Umbilical cord (tissue), 2 donors: Measurements from ENCODE around the gene CYLD. TPM values are rescaled to one million over a fixed set of nuclear protein-coding genes. Genes with fewer than 3 reads are reported as not detected.

Source experiments
- DNase-seq: peaks from one replicate; pipeline ENCODE4 v3.0.0-alpha.2; 2015; ENCODE audit warnings: low spot score
- total RNA-seq: library from RNA; depleted of rRNA; stranded (reverse); fragments of >200 nt; gene quantifications from one replicate; pipeline ENCODE4 v1.2.3, GENCODE V29; 2014; ENCODE audit warnings: low replicate concordance; ENCODE audit not compliant: insufficient read depth

Gene CYLD
- total RNA-seq, result 59.2 TPM

GRCh38 chr16:50741781-50742575, at the start of gene CYLD:
TSS of gene CYLD (plus strand) at chr16:50742086. CDS start at chr16:50749699, 7,613 bp downstream.
- DNase-seq, result peak; percentile 100

- no peak for DNase-seq
Observed at GRCh38 chr16:50692644-50692998, 49.3 kb upstream of the CYLD start.

GRCh38 chr16:50692999-50693781, 48.7 kb upstream of the CYLD start, which contains the start of gene NOD2:
TSS of gene NOD2 (plus strand) at chr16:50693606. CDS start at chr16:50699496, 5,890 bp downstream.
- DNase-seq, result no peak

- no peak for DNase-seq
Observed at GRCh38 chr16:50694206-50694605, 47.7 kb upstream of the CYLD start.

DNA sequence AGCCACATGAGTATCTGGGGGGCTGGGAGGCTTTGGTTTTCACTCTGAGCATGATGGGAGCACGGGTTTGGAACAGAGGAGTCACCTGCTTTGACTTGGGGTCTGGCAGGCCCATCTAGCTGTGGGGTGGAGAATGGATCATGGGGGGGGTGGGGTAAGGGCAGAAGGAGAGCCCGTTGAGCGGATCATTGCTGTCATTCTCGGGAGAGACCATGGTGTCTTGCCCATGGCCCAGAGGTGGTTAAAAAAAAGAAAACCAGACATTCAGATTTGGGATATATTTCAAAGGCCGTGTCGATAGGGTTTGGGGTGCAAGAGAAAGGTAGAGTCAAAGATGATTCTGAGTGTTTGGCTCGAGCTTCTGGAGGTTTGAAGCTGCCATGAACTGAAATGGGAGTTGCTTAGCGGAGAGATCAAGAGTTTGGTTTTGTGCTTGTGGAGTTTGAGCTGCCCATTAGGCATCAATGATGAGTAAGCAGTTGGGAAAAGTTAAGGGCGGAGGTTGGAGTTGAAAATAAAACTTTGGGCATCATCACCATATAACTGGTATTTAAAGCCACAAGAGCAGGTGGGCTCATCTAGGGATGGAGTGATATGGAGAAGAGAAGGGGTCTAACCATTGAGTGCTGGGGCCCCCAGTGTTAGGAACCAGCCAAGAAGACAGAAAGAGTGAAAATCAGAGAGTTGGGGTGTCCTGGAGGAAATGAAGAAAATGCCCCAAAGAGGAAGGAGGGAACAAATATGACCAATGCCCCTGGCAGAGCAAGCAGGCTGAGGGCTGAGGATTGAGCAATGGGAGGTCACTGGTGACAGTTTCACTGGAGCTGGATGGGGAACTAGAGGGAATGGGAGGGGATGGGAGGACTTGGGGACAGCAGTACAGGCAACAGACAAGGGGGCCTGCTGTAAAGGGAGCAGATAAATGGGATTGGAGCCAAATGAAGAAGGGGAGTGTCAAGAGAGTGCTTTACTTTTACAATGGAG, 46.6 kb upstream of the CYLD start:
- no peak for DNase-seq

DNA sequence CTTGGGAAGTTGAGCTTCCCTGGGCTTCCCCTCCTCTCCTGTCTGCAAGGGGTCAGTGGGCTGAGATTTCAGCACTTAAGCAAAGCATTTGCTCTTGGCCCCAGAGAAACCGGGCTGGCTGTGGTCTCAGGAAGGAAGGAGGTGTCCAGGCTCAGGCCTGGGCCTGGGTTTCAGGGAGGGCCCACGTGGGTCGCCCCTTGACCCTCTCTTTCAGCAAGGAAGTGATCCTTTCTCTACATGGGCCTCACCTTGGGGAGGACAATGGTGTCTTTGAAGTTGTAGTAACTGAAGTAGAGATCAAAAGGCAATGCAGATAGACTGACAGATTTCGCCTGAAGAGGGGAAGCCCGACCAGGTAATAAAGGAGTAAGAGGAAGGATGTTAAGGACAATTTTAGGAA, 45.8 kb upstream of the CYLD start:
- no peak for DNase-seq

DNA sequence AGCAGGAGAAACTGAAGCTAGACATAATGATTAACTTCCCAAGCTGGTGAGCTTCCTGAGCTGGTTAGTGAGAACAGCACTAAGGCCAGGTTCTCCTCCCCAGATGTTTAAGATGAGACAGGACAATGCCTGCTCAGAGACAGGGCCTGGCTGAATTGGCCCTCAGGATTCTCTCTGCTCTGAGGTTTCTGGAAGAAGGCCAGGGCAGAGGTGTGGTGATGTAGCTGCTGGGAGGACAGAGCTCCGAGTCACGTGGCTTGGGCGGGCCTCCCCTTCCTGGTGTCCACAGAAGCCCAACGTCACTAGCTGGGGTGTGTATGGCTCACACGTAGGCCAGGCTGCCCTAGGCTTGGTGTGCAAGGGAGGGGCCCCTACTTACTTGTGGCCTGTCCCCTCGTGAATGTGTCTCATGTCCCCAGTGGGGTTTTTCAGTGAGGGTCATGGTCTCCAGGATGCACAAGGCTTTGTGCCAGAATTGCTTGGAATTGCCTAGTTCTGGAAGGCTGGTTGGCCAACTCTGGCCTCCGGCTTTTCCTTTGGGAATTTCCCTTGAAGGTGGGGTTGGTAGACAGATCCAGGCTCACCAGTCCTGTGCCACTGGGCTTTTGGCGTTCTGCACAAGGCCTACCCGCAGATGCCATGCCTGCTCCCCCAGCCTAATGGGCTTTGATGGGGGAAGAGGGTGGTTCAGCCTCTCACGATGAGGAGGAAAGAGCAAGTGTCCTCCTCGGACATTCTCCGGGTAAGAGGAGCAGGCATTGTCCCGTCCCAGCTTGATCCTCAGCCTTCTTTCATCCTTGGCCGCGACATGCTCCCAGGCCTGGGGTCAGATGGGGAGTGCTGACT, 45.1 kb upstream of the CYLD start:
- DNase-seq, result peak; percentile 74

DNA sequence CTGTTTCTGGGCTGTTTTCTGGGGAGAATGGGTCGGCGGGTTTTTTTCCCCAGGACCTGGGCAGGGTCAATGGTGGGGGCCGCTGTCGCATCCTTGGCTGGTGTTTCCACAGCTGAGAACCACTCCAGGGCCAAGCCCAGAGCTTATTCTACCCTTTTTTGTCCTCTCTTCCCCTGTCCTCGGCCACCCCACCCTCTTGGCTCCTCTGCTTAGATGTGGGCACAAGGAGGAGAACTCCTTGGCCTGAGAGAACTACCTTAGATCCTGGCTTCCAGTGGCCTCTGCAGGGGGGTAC, 44.5 kb upstream of the CYLD start:
- DNase-seq, result no peak

GRCh38 chr16:50697881-50698767, 43.8 kb upstream of the CYLD start:
- peak; percentile 10 for DNase-seq

DNA sequence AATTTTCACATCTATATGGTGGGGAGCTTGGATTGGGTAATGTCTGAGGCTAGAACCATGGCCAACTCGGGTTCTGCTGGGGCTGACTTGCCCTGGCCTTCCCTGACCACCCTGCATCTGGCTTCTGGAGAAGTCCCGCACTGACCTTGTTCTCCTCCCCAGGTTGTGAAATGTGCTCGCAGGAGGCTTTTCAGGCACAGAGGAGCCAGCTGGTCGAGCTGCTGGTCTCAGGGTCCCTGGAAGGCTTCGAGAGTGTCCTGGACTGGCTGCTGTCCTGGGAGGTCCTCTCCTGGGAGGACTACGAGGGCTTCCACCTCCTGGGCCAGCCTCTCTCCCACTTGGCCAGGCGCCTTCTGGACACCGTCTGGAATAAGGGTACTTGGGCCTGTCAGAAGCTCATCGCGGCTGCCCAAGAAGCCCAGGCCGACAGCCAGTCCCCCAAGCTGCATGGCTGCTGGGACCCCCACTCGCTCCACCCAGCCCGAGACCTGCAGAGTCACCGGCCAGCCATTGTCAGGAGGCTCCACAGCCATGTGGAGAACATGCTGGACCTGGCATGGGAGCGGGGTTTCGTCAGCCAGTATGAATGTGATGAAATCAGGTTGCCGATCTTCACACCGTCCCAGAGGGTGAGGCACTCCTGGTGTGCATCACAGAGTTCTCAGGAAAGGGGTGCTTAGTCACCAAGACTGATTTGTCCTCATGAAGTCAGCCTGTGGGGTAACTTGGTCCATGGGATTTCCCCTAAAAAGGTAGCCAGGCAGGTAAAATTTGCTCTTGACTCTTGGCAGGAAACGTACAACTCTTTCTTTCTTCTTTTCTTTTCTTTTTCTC, 42.3 kb upstream of the CYLD start:
- DNase-seq, result no peak

DNA sequence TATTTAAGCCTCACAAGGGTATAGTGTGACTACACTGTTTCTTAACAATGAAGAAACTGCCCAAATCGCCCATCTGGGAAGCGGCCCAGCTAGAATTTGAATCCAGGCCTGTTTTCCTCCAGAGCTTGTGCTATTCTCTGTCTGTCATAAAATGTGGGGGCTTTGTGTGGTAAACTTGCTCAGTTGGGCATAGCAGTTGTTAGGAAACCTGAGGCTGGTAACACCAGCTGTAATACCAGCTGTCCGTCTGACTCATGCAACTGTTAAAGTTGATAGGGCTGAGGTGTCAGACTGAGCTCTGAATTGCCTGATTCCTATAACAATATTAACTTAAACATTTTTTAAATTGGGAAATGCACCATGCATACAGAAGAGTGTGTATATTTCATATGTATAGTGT, 39.2 kb upstream of the CYLD start:
- DNase-seq, result no peak

- DNase-seq, result no peak
Observed at GRCh38 chr16:50704245-50704644, 37.6 kb upstream of the CYLD start.

GRCh38 chr16:50705436-50706110, 36.3 kb upstream of the CYLD start:
- no peak for DNase-seq

DNA sequence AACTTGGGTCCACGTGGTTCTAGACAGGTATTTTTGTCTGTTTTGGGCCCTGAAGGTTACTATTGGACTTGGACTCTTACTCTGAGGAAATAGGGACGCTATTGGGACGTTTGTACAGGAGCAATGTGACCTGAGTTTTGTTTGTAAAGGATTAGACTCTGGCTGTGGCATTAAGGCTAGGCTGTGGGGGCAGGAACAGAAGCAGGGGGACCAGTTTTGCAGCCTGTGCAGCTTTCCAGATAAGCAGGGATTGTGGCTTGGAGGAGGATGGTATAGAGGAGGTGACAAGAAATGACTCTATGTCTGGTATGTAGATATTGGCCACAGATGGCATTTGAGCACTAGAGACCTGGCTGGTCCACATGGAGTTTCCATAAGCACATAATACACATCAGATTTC, 35.6 kb upstream of the CYLD start:
- no peak for DNase-seq

GRCh38 chr16:50708373-50709060, 33.4 kb upstream of the CYLD start:
- DNase-seq, result no peak

- DNase-seq, result peak; percentile 31
Observed at GRCh38 chr16:50709061-50709684, 32.7 kb upstream of the CYLD start.

GRCh38 chr16:50709980-50710379, 31.9 kb upstream of the CYLD start:
- no peak for DNase-seq
